Activated T-cell treated with anti-CD3 and anti-CD28 coated beads for 4 hours (primary cell): ENCODE measurements around the gene MAPK8IP1.

Experiments used
- DNase-seq: peaks from one replicate; pipeline ENCODE4 v3.0.0-alpha.2; 2020

The MAPK8IP1 gene

DNA sequence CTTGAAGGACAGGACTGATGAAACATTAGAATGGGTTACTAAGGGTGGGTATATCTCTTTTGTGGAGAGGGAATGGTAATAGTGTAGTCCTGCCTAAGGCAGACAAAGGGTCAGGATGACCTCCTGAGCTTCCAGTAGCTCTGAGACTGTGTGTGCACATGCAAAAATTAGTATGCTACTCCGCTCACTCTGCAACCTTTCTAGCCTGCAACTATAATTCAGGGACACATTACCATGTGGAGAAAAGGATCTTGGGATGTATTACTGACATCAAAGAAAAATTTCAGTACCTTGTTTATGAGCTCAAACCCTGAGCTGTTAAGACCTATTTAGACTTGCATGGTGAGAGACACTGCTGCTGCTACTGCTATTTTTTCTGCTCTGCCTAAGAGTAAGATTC lies 62.4 kb downstream of the MAPK8IP1 start:
- DNase-seq = no peak

- no peak for DNase-seq
Measured at GRCh38 chr11:45948356-45948755, 62.9 kb downstream of the MAPK8IP1 start.

DNA sequence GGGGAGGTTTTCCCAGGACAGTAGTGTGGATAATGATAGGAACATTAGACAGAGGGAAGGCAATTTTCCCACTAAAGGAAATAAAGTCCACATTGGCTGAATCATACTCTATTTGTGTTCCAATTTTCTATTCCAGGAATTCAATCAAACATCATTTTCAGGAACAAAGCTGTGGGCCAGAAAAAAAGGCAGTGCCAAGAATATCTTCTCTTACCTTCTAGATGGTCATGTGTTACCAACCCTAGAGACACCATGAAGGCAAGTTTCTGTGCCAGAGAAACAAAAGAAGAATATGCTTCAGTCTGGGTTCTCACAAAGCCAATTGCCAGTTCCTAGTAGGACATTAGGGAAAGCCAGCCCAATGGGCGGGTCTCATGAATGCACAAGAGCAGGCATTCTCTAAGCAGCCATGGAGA lies 64.5 kb downstream of the MAPK8IP1 start:
- DNase-seq = no peak
